Lower leg skin (tissue), 4 donors: ENCODE measurements around the gene DROSHA. TPM values are rescaled to one million over a fixed set of nuclear protein-coding genes. Genes with fewer than 3 reads are reported as not detected.
A peak's percentile ranks its signal among the peaks of the same experiment; 100 is the strongest.

Experiments
- DNase-seq, 2 donors: peaks; one replicate each; pipeline ENCODE4 v3.0.0-alpha.2; 2019; ENCODE audit warnings: low spot score in 2 of 2
- H3K4me3 ChIP-seq: fragments of 200-600 bp; sonication (generic); 2 replicates; pipeline ENCODE4 v1.5.1; 2017; ENCODE audit warnings: mild to moderate bottlenecking, low read depth; ENCODE audit not compliant: poor library complexity, severe bottlenecking
- CTCF ChIP-seq, 3 donors: fragments of 450-650 bp; IDR thresholded peaks; one replicate each; pipeline ENCODE4 v1.5.1; 2016; ENCODE audit warnings: antibody characterized with exemption in 3 of 3, mild to moderate bottlenecking in 3 of 3, moderate library complexity in 2 of 3
- POLR2A ChIP-seq, 2 donors: fragments of 450-650 bp; IDR thresholded peaks; one replicate each; pipeline ENCODE4 v1.6.1; 2016 to 2017; ENCODE audit warnings: antibody characterized with exemption in 2 of 2, mild to moderate bottlenecking in 1 of 2, moderate library complexity in 1 of 2
- WGBS, 2 donors: methylation state at CpG; one replicate each; pipeline ENCODE4 v1.1.5; 2018; 5-methylcytosine and 5-hydroxymethylcytosine counted together
- intact Hi-C: fragments of 100-400 bp; cut with DNase I; formaldehyde crosslinking; loops from one replicate; pipeline ENCODE4 v1.15.0; 2023; ENCODE audit warnings: low total_unique reads
- total RNA-seq, 4 donors: library from RNA; depleted of rRNA; stranded (reverse); fragments of >200 nt; gene quantifications; one replicate each; pipeline ENCODE4 v1.1.0, GENCODE V29; 2016

The DROSHA gene
- total RNA-seq, 4 donors from 2014 or later = 21.7 to 59.2 (median 37.3) TPM

- WGBS, 2 donors = 75 to 78% methylated on average over 4 of the region's 4 CpGs
- intact Hi-C loops = no loop called here
- TF ChIP-seq POLR2A (IDR thresholded peaks at IDR 0.05) (no peak), CTCF (IDR thresholded peaks at IDR 0.05) (no peak)
- DNase-seq = no peak
- no peak overlapping the region for H3K4me3 ChIP-seq
These were observed 6.0 kb upstream of the DROSHA start for GRCh38 chr5:31537851-31538250.

GRCh38 chr5:31537349-31537748 lies 5.5 kb upstream of the DROSHA start:
- no peak for TF ChIP-seq CTCF (IDR thresholded peaks at IDR 0.05)
- TF ChIP-seq POLR2A (IDR thresholded peaks at IDR 0.05) = no peak
- no peak for DNase-seq
- intact Hi-C loops = no loop called here
- H3K4me3 ChIP-seq = no peak overlapping the region

- DNase-seq = no peak
- no peak overlapping the region for H3K4me3 ChIP-seq
- intact Hi-C loops = no loop called here
- 90 to 91% methylated on average over 3 of the region's 3 CpGs for WGBS, 2 donors
- TF ChIP-seq CTCF (IDR thresholded peaks at IDR 0.05) = no peak
- TF ChIP-seq POLR2A (IDR thresholded peaks at IDR 0.05) = no peak
These were observed 5.0 kb upstream of the DROSHA start for GRCh38 chr5:31536873-31537272.

- no peak for DNase-seq
- TF ChIP-seq POLR2A (IDR thresholded peaks at IDR 0.05) (no peak), CTCF (IDR thresholded peaks at IDR 0.05) (no peak)
- WGBS, 2 donors = 86 to 98% methylated on average over 1 of the region's 1 CpG
- H3K4me3 ChIP-seq = no peak overlapping the region
- intact Hi-C loops = no loop called here
These were observed 2.7 kb upstream of the DROSHA start for GRCh38 chr5:31534527-31535046.

GRCh38 chr5:31531543-31531887 lies 378 bp downstream of the DROSHA start:
- DNase-seq = no peak
- WGBS, 2 donors = 1 to 2% methylated on average over 13 of the region's 13 CpGs
- intact Hi-C loops = no loop called here
- peak overlapping the region; percentile 76 for H3K4me3 ChIP-seq
- no peak for TF ChIP-seq CTCF (IDR thresholded peaks at IDR 0.05)
- no peak for TF ChIP-seq POLR2A (IDR thresholded peaks at IDR 0.05)

GRCh38 chr5:31530541-31531265 lies 1.2 kb downstream of the DROSHA start:
- H3K4me3 ChIP-seq = peak overlapping the region; percentile 76
- DNase-seq = no peak
- TF ChIP-seq CTCF (IDR thresholded peaks at IDR 0.05) (no peak), POLR2A (IDR thresholded peaks at IDR 0.05) (no peak)
- WGBS, 2 donors = 76 to 78% methylated on average over 9 of the region's 9 CpGs
- intact Hi-C loops = no loop called here
